ENCODE data around the gene KCNQ1.

DNA sequence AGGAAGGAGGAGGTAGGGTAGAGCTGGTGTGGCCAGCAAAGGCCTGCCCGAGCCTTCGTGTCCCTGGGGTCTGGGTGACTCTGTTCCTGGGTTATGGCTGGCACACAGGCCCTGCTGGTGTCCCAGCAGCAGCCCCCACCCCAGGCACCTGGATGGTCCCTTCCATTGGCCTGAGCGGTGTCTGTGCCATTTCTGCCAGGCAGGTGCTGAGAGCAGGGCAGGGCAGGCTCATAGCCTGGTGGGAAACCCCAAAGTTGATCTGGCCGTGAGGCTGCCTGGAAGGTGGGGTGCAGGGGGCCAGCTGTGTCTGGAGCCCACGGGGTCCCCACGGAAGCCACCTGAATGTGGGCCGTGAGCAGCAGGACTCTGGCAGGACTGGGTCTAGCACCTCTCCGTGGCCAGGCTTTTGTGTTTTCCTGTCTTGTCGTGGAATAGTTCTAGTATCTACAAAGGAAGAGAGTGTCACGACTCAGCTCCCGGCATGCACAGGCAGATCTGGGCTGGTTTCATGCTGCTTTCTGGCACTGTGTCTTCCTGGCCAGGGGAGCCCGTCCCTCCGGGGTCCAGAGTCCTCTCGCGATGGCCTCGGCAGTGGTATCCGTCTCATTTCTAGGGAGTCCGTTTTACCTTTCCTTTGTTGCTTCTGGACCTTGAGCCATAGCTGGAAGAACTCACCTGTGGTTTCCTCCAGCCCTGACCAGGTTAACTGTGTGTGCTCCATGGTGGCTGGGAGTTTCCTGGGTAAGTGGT, 83.7 kb downstream of the KCNQ1 start:
- TF ChIP-seq POLR2A (IDR thresholded peaks at IDR 0.05; ENCODE audit: low read depth, low read length) (no peak), POLR2AphosphoS5 (IDR thresholded peaks at IDR 0.05; ENCODE audit: insufficient read depth, low read depth, low read length) (no peak), JUN (IDR thresholded peaks at IDR 0.05; ENCODE audit: borderline replicate concordance, insufficient read depth, insufficient read length, low read depth) (no peak), EZH2 (IDR thresholded peaks at IDR 0.05; ENCODE audit: borderline replicate concordance, low read depth, low read length, severe bottlenecking) (no peak), MYC (IDR thresholded peaks at IDR 0.05; ENCODE audit: low read depth, low read length) (no peak)
- TF ChIP-seq, protein P1, sequence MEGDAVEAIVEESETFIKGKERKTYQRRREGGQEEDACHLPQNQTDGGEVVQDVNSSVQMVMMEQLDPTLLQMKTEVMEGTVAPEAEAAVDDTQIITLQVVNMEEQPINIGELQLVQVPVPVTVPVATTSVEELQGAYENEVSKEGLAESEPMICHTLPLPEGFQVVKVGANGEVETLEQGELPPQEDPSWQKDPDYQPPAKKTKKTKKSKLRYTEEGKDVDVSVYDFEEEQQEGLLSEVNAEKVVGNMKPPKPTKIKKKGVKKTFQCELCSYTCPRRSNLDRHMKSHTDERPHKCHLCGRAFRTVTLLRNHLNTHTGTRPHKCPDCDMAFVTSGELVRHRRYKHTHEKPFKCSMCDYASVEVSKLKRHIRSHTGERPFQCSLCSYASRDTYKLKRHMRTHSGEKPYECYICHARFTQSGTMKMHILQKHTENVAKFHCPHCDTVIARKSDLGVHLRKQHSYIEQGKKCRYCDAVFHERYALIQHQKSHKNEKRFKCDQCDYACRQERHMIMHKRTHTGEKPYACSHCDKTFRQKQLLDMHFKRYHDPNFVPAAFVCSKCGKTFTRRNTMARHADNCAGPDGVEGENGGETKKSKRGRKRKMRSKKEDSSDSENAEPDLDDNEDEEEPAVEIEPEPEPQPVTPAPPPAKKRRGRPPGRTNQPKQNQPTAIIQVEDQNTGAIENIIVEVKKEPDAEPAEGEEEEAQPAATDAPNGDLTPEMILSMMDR (IDR thresholded peaks at IDR 0.05; ENCODE audit: extremely low read depth in 1 of 2, insufficient read depth in 1 of 2, low read depth in 1 of 2, low read length in 2 of 2) = no peak
